Measurements from ENCODE around the gene NUFIP2.

NUFIP2 gene

DNA sequence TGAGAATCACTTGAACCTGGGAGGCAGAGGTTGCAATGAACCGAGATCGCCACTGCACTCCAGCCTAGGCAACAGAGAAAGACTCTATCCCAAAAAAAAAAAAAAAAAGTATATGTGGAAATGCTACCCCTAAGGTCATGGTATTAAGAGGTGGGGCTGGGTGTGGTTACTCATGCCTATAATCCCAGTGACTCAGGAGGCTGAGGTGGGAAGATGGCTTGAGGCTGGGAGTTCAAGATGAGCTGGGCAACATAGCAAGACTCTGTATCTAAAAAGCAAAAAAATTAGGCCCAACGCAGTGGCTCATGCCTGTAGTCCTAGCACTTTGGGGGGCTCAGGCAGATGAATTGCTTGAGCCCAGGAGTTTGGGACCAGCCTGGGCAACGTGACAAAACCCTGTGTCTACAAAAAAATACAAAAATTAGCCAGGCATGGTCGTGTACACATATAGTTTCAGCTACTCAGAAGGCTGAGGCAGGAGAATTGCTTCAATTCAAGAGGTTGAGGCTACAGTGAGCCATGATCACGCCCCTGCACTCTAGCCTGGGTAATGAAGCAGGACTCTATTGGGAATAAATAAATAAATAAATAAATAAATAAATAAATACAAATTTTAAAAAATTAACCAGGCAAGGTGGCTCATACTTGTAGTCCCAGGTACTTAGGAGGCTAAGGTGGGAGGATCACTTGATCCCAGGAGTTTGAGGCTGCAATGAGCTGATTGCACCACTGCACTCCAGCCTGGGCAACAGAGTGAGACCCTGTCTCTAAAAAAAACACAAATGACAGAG is 32.3 kb upstream of the NUFIP2 start:
- H3K27me3 ChIP-seq (ENCODE audit: insufficient read depth, insufficient read length) = no peaks in the 10 kb centered on the region
- H3K4me1 ChIP-seq (ENCODE audit: insufficient read depth, insufficient read length) = no peaks in the 10 kb centered on the region
- H3K36me3 ChIP-seq (ENCODE audit: insufficient read depth, insufficient read length, low read length) = no peaks in the 10 kb centered on the region
- H3K9ac ChIP-seq (ENCODE audit: insufficient read length, low read depth) = no peak overlapping the region
- TF ChIP-seq SUZ12 (IDR thresholded peaks at IDR 0.05; ENCODE audit: extremely low read depth, insufficient read depth, insufficient read length) (no peak), YY1 (IDR thresholded peaks at IDR 0.05; ENCODE audit: insufficient read depth, insufficient read length) (no peak), ZNF274 (IDR thresholded peaks at IDR 0.05; ENCODE audit: low read depth, low read length) (no peak)
- H3K9me3 ChIP-seq (ENCODE audit: insufficient read depth, low read length) = no peaks in the 10 kb centered on the region
- DNase-seq (ENCODE audit: low read depth, low spot score) = no peak
- no peak overlapping the region for H3K4me3 ChIP-seq (ENCODE audit: insufficient read length, low read depth)

GRCh38 chr17:29322363-29322762 is 28.4 kb upstream of the NUFIP2 start:
- Histone ChIP-seq H3K27me3 (ENCODE audit: insufficient read depth, insufficient read length) (no peaks in the 10 kb centered on the region), H3K9me3 (ENCODE audit: insufficient read depth, low read length) (no peaks in the 10 kb centered on the region), H3K36me3 (ENCODE audit: insufficient read depth, insufficient read length, low read length) (no peaks in the 10 kb centered on the region), H3K4me1 (ENCODE audit: insufficient read depth, insufficient read length) (no peaks in the 10 kb centered on the region), H3K9ac (ENCODE audit: insufficient read length, low read depth) (no peak overlapping the region), H3K4me3 (ENCODE audit: insufficient read length, low read depth) (no peak overlapping the region)
- TF ChIP-seq YY1 (IDR thresholded peaks at IDR 0.05; ENCODE audit: insufficient read depth, insufficient read length) (no peak), ZNF274 (IDR thresholded peaks at IDR 0.05; ENCODE audit: low read depth, low read length) (no peak), SUZ12 (IDR thresholded peaks at IDR 0.05; ENCODE audit: extremely low read depth, insufficient read depth, insufficient read length) (no peak)
- DNase-seq (ENCODE audit: low read depth, low spot score) = no peak

GRCh38 chr17:29303386-29303785 is 9.4 kb upstream of the NUFIP2 start:
- Histone ChIP-seq H3K9me3 (ENCODE audit: insufficient read depth, low read length) (no peaks in the 10 kb centered on the region), H3K9ac (ENCODE audit: insufficient read length, low read depth) (no peak overlapping the region), H3K4me3 (ENCODE audit: insufficient read length, low read depth) (no peak overlapping the region), H3K4me1 (ENCODE audit: insufficient read depth, insufficient read length) (no peaks in the 10 kb centered on the region), H3K36me3 (ENCODE audit: insufficient read depth, insufficient read length, low read length) (no peaks in the 10 kb centered on the region), H3K27me3 (ENCODE audit: insufficient read depth, insufficient read length) (no peaks in the 10 kb centered on the region)
- DNase-seq (ENCODE audit: low read depth, low spot score) = no peak
- TF ChIP-seq ZNF274 (IDR thresholded peaks at IDR 0.05; ENCODE audit: low read depth, low read length) (no peak), SUZ12 (IDR thresholded peaks at IDR 0.05; ENCODE audit: extremely low read depth, insufficient read depth, insufficient read length) (no peak), YY1 (IDR thresholded peaks at IDR 0.05; ENCODE audit: insufficient read depth, insufficient read length) (no peak)

DNA sequence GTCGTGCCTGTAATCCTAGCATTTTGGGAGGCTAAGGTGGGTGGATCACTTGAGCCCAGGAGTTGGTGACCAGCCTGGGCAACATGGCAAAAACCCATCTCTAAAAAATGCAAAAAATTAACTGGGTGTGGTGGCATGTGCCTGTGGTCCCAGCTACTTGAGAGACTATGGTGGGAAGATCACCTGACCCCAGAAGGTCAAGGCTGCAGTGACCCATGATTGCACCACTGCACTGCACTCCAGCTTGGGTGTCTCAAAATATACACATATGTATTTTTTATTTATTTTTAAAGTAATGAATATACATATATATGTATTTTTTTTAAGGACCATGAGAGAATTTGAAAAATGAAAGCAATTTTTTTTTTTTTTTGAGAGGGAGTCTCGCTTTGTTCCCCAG is 5.1 kb upstream of the NUFIP2 start:
- no peaks in the 10 kb centered on the region for H3K4me1 ChIP-seq (ENCODE audit: insufficient read depth, insufficient read length)
- no peak overlapping the region for H3K9ac ChIP-seq (ENCODE audit: insufficient read length, low read depth)
- H3K4me3 ChIP-seq (ENCODE audit: insufficient read length, low read depth) = no peak overlapping the region
- no peak for DNase-seq (ENCODE audit: low read depth, low spot score)
- no peaks in the 10 kb centered on the region for H3K9me3 ChIP-seq (ENCODE audit: insufficient read depth, low read length)
- no peak for TF ChIP-seq SUZ12 (IDR thresholded peaks at IDR 0.05; ENCODE audit: extremely low read depth, insufficient read depth, insufficient read length)
- no peak for TF ChIP-seq YY1 (IDR thresholded peaks at IDR 0.05; ENCODE audit: insufficient read depth, insufficient read length)
- no peak for TF ChIP-seq ZNF274 (IDR thresholded peaks at IDR 0.05; ENCODE audit: low read depth, low read length)
- H3K36me3 ChIP-seq (ENCODE audit: insufficient read depth, insufficient read length, low read length) = no peaks in the 10 kb centered on the region
- no peaks in the 10 kb centered on the region for H3K27me3 ChIP-seq (ENCODE audit: insufficient read depth, insufficient read length)

DNA sequence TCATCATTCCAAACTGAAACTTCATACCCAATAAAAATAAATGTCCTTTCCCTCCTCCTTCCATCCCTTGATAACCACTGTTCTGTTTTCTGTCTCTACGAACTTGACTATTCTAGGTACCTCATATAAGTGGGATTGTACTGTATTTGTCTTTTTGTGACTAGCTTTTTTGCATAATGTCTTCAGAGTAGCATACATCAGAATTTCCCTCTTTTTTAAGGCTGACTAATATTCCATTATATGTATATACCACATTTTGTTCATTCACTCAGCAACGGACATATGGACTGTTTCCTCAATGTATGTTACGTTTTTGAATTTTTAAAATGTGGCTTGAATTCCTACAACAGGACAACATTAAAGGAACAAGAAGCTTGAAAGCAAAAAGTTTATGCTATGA is 1.5 kb upstream of the NUFIP2 start:
- Histone ChIP-seq H3K36me3 (ENCODE audit: insufficient read depth, insufficient read length, low read length) (peaks cover 15% of the 10 kb centered on the region), H3K9me3 (ENCODE audit: insufficient read depth, low read length) (no peaks in the 10 kb centered on the region), H3K4me3 (ENCODE audit: insufficient read length, low read depth) (no peak overlapping the region), H3K4me1 (ENCODE audit: insufficient read depth, insufficient read length) (no peaks in the 10 kb centered on the region), H3K27me3 (ENCODE audit: insufficient read depth, insufficient read length) (no peaks in the 10 kb centered on the region), H3K9ac (ENCODE audit: insufficient read length, low read depth) (no peak overlapping the region)
- TF ChIP-seq ZNF274 (IDR thresholded peaks at IDR 0.05; ENCODE audit: low read depth, low read length) = no peak
- TF ChIP-seq SUZ12 (IDR thresholded peaks at IDR 0.05; ENCODE audit: extremely low read depth, insufficient read depth, insufficient read length) = no peak
- TF ChIP-seq YY1 (IDR thresholded peaks at IDR 0.05; ENCODE audit: insufficient read depth, insufficient read length) = no peak
- no peak for DNase-seq (ENCODE audit: low read depth, low spot score)

DNA sequence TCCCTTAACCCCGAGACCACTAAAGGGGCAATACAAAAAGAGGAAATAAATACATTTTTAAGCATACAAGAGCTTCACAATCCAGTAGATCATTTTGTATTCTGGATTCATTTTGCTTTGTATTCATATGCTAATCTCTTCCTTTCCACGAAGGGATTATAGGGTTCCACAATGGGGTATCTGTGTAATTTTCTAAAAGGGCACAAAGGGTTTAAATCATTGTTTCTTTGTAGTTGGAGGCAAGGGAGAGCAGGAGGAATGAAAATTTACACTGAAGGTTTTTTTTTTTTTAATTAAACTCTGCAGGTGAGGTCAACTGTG is 592 bp upstream of the NUFIP2 start:
- Histone ChIP-seq H3K4me3 (ENCODE audit: insufficient read length, low read depth) (peak overlapping the region; percentile 95), H3K36me3 (ENCODE audit: insufficient read depth, insufficient read length, low read length) (peaks cover 24% of the 10 kb centered on the region), H3K4me1 (ENCODE audit: insufficient read depth, insufficient read length) (peaks cover 3% of the 10 kb centered on the region), H3K9ac (ENCODE audit: insufficient read length, low read depth) (peak overlapping the region; percentile 66), H3K9me3 (ENCODE audit: insufficient read depth, low read length) (no peaks in the 10 kb centered on the region), H3K27me3 (ENCODE audit: insufficient read depth, insufficient read length) (no peaks in the 10 kb centered on the region)
- TF ChIP-seq SUZ12 (IDR thresholded peaks at IDR 0.05; ENCODE audit: extremely low read depth, insufficient read depth, insufficient read length) (no peak), ZNF274 (IDR thresholded peaks at IDR 0.05; ENCODE audit: low read depth, low read length) (no peak), YY1 (IDR thresholded peaks at IDR 0.05; ENCODE audit: insufficient read depth, insufficient read length) (no peak)
- no peak for DNase-seq (ENCODE audit: low read depth, low spot score)

- Histone ChIP-seq H3K36me3 (ENCODE audit: insufficient read depth, insufficient read length, low read length) (peaks cover 34% of the 10 kb centered on the region), H3K9ac (ENCODE audit: insufficient read length, low read depth) (peak overlapping the region; percentile 99), H3K4me1 (ENCODE audit: insufficient read depth, insufficient read length) (peaks cover 3% of the 10 kb centered on the region), H3K27me3 (ENCODE audit: insufficient read depth, insufficient read length) (no peaks in the 10 kb centered on the region), H3K4me3 (ENCODE audit: insufficient read length, low read depth) (peak overlapping the region; percentile 95), H3K9me3 (ENCODE audit: insufficient read depth, low read length) (no peaks in the 10 kb centered on the region)
- no peak for DNase-seq (ENCODE audit: low read depth, low spot score)
- peak; percentile 54 for TF ChIP-seq YY1 (IDR thresholded peaks at IDR 0.05; ENCODE audit: insufficient read depth, insufficient read length)
- no peak for TF ChIP-seq SUZ12 (IDR thresholded peaks at IDR 0.05; ENCODE audit: extremely low read depth, insufficient read depth, insufficient read length)
These were observed 707 bp downstream of the NUFIP2 start for GRCh38 chr17:29292992-29293889.

Measured in NT2/D1 (cell line).